Endothelial cell of umbilical vein (primary cell): ENCODE data around the gene GPSM1.

Experiments
- CTCF ChIP-seq, 2 donors: IDR thresholded peaks; 1 replicate in 1 of 2; 2 replicates in 1 of 2; pipeline ENCODE4 v1.5.1; 2011; ENCODE audit warnings: low read length in 2 of 2, mild to moderate bottlenecking in 2 of 2, moderate library complexity in 2 of 2, control low read depth in 1 of 2, inconsistent platforms in 1 of 2, low read depth in 1 of 2; ENCODE audit not compliant: insufficient read depth in 1 of 2; ENCODE audit errors: extremely low read depth in 1 of 2
- EZH2 ChIP-seq: IDR thresholded peaks from 2 replicates; pipeline ENCODE4 v1.6.1; 2012; ENCODE audit warnings: borderline replicate concordance, low read depth, mild to moderate bottlenecking, moderate library complexity, low read length, inconsistent platforms; ENCODE audit not compliant: severe bottlenecking
- MAX ChIP-seq: IDR thresholded peaks from 2 replicates; pipeline ENCODE4 v1.6.1; 2011; ENCODE audit not compliant: insufficient read depth, insufficient read length
- POLR2A ChIP-seq: IDR thresholded peaks from 2 replicates; pipeline ENCODE4 v1.6.1; 2012; ENCODE audit warnings: low read depth, mild to moderate bottlenecking, control low read depth, low read length

- TF ChIP-seq POLR2A (no peak), CTCF (IDR thresholded peaks at IDR 0.05; ENCODE audit: extremely low read depth in 1 of 2, insufficient read depth in 1 of 2, low read depth in 1 of 2, low read length in 2 of 2) (no peak), MAX (no peak), EZH2 (no peak)
These were observed 9.1 kb upstream of the GPSM1 start for GRCh38 chr9:136318111-136318775.
